HepG2 (cell line): Measurements from ENCODE around the gene COX5B.

Experiments used
- ATF3 ChIP-seq: sonication (generic); formaldehyde crosslinking; IDR thresholded peaks from 2 replicates; pipeline ENCODE4 v1.4.0; 2020; ENCODE audit warnings: missing genetic modification reagents
- CREB3 ChIP-seq: sonication (generic); formaldehyde crosslinking; IDR thresholded peaks from 2 replicates; pipeline ENCODE4 v1.5.0; 2020; ENCODE audit warnings: missing genetic modification reagents
- CTCF ChIP-seq: sonication (generic); formaldehyde crosslinking; IDR thresholded peaks from 2 replicates; pipeline ENCODE4 v1.5.0; 2020; ENCODE audit warnings: mild to moderate bottlenecking, missing genetic modification reagents, moderate library complexity
- FOXM1 ChIP-seq: sonication (generic); formaldehyde crosslinking; IDR thresholded peaks from 2 replicates; pipeline ENCODE4 v1.5.0; 2020; ENCODE audit warnings: missing genetic modification reagents
- KDM3A ChIP-seq: IDR thresholded peaks from 2 replicates; pipeline ENCODE4 v1.6.1; 2018; ENCODE audit warnings: low read depth, missing compliant biosample characterization
- MLX ChIP-seq: IDR thresholded peaks from 2 replicates; pipeline ENCODE4 v1.6.1; 2016
- SIN3A ChIP-seq: IDR thresholded peaks from 2 replicates; pipeline ENCODE4 v1.6.1; 2011; ENCODE audit warnings: low read depth, mild to moderate bottlenecking, control low read depth, low read length, borderline replicate concordance
- SIN3B ChIP-seq: fragments of 150-350 bp; IDR thresholded peaks from 2 replicates; pipeline ENCODE4 v1.6.1; 2014; ENCODE audit warnings: low read length
- TCF7L2 ChIP-seq: IDR thresholded peaks from 2 replicates; pipeline ENCODE4 v1.6.1; 2011; ENCODE audit warnings: mild to moderate bottlenecking, low read depth, low read length, moderate library complexity
- TOE1 ChIP-seq: sonication (generic); formaldehyde crosslinking; IDR thresholded peaks from 2 replicates; pipeline ENCODE4 v1.4.0; 2020; ENCODE audit warnings: mild to moderate bottlenecking, missing genetic modification reagents
- UBTF ChIP-seq: sonication (generic); formaldehyde crosslinking; IDR thresholded peaks from 2 replicates; pipeline ENCODE4 v1.4.0; 2020; ENCODE audit warnings: mild to moderate bottlenecking, missing genetic modification reagents
- YEATS4 ChIP-seq: sonication (generic); formaldehyde crosslinking; IDR thresholded peaks from 2 replicates; pipeline ENCODE4 v1.4.0; 2020; ENCODE audit warnings: missing genetic modification reagents, borderline replicate concordance
- ZNF558 ChIP-seq: sonication (generic); formaldehyde crosslinking; IDR thresholded peaks from 2 replicates; pipeline ENCODE4 v1.9.0; 2022; ENCODE audit warnings: mild to moderate bottlenecking, missing genetic modification reagents, borderline replicate concordance
- ZNF850 ChIP-seq: sonication (generic); formaldehyde crosslinking; conservative IDR thresholded peaks from 2 replicates; pipeline ENCODE4 v1.9.0; 2021; ENCODE audit warnings: mild to moderate bottlenecking, missing genetic modification reagents

- no peak for TF ChIP-seq CTCF (CRISPR knock-in tag)
- no peak for TF ChIP-seq KDM3A
- TF ChIP-seq MLX: no peak
- no peak for TF ChIP-seq UBTF (CRISPR knock-in tag)
- no peak for TF ChIP-seq ZNF558 (CRISPR knock-in tag)
- TF ChIP-seq YEATS4 (CRISPR knock-in tag): no peak
- no peak for TF ChIP-seq ATF3
- no peak for TF ChIP-seq TOE1 (CRISPR knock-in tag)
- no peak for TF ChIP-seq SIN3B
- TF ChIP-seq SIN3A: no peak
- no peak for TF ChIP-seq FOXM1 (CRISPR knock-in tag)
- TF ChIP-seq ZNF850 (CRISPR knock-in tag): no peak
- TF ChIP-seq TCF7L2: no peak
- TF ChIP-seq CREB3 (CRISPR knock-in tag): no peak
These were observed 32.4 kb downstream of the COX5B start for GRCh38 chr2:97678298-97678697.
